NT2/D1 (cell line): ENCODE measurements around the gene OR2J2.
"Not testable (repeated sequence)": the region's sequence is repeated elsewhere in the genome, so short reads cannot be mapped to it uniquely, and the experiment has no call there.

ENCODE experiments used
- YY1 ChIP-seq: IDR thresholded peaks from 2 replicates; pipeline ENCODE4 v1.6.1; 2011; ENCODE audit not compliant: insufficient read length, insufficient read depth
- ZNF274 ChIP-seq: IDR thresholded peaks from 2 replicates; pipeline ENCODE4 v1.6.1; 2011; ENCODE audit warnings: mild to moderate bottlenecking, low read depth, low read length

DNA sequence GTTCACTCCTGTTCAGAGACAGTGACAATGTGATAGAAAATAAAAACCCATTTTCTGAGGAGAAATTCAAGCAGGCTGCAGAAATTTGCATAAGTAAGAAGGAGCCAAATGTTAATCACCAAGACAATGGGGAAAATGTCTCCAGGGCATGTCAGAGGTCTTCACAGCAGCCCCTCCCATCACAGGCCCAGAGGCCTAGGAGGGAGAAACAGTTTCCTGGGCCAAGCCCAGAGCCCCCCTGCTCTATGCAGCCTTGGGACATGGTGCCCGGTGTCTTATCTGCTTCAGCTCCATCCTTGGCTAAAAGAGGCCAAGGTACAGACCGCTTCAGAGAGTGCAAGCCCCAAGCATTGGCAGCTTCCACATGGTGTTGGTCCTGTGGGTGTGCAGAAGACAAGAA, 46.5 kb downstream of the OR2J2 start:
- not testable (repeated sequence) for TF ChIP-seq ZNF274, YY1
